Activated T-helper 2 cell treated with anti-CD3 and anti-CD28 coated beads, Interferon-gamma antibody, Interleukin-2, Interleukin-4, amounts not matched to agents 10 μg/mL and 5 μg/mL and 100 μg/mL, durations not matched to agents 14 hours and 24 hours and 36 hours (primary cell): ENCODE measurements around the gene SNX8. TPM values are rescaled to one million over a fixed set of nuclear protein-coding genes. Genes with fewer than 3 reads are reported as not detected.

ENCODE experiments used
- DNase-seq: peaks from one replicate; pipeline ENCODE4 v3.0.0; 2021; ENCODE audit warnings: low spot score
- H3K27ac Mint-ChIP-seq: one replicate; pipeline ENCODE4 v1.8.0; 2021; ENCODE audit warnings: mixed read lengths
- H3K27me3 Mint-ChIP-seq: one replicate; pipeline ENCODE4 v1.8.0; 2021; ENCODE audit warnings: low read depth, mixed read lengths
- H3K36me3 Mint-ChIP-seq: one replicate; pipeline ENCODE4 v1.8.0; 2021; ENCODE audit warnings: low read depth, mixed read lengths
- H3K4me1 Mint-ChIP-seq: one replicate; pipeline ENCODE4 v1.8.0; 2021; ENCODE audit warnings: low read depth, mixed read lengths
- H3K4me3 Mint-ChIP-seq: one replicate; pipeline ENCODE4 v1.8.0; 2021; ENCODE audit warnings: low read depth, mild to moderate bottlenecking, moderate library complexity, mixed read lengths
- H3K9me3 Mint-ChIP-seq: one replicate; pipeline ENCODE4 v1.8.0; 2021; ENCODE audit warnings: mixed read lengths
- intact Hi-C: fragments of 100-400 bp; cut with micrococcal nuclease; formaldehyde crosslinking; loops from one replicate; pipeline ENCODE4 v1.15.1; 2023
- total RNA-seq: library from RNA; stranded (reverse); gene quantifications from 2 replicates; pipeline ENCODE4 v1.2.3, GENCODE V29; 2022

The SNX8 gene
- total RNA-seq, 1 donor from 2014 or later: 38.7 TPM

DNA sequence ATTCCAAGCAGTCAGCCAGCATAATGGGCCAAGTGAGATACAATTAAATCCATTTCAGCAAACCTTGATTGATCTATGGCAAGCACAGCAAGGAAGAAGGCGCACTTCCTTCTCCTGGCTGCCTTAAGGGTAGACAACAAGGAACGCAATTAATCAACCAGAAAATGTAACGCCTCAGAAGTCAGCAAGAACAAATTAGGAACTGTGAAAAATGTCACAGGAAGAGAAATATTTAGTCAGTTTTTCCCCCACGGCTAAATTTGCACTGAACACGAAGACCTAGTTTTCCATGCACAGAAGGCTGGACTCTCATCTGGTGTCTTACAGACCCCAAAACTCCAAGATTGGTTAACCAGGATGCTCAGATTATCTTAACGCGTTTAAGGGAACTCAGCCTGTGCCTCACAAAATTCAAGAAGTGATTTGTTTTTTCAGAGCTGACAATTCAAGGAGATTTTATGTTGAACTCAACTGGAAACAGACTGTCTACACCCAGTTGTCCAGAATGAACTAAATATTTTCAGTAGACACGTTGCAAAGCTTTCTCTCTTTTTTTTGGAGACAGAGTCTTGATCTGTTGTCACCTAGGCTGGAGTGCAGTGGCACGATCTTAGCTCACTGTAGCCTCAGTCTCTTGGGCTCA, 14.2 kb downstream of the SNX8 start:
- peaks cover 15% of the 10 kb centered on the region for H3K4me1 Mint-ChIP-seq
- H3K36me3 Mint-ChIP-seq: no peaks in the 10 kb centered on the region
- intact Hi-C loops: no loop called here

GRCh38 chr7:2299131-2299829, 15.0 kb downstream of the SNX8 start:
- H3K27ac Mint-ChIP-seq: peak overlapping the region; percentile 35
- H3K9me3 Mint-ChIP-seq: no peaks in the 10 kb centered on the region
- intact Hi-C loops: no loop called here
- no peaks in the 10 kb centered on the region for H3K27me3 Mint-ChIP-seq
- H3K4me3 Mint-ChIP-seq: no peak overlapping the region
- H3K36me3 Mint-ChIP-seq: no peaks in the 10 kb centered on the region
- peaks cover 15% of the 10 kb centered on the region for H3K4me1 Mint-ChIP-seq
- no peak for DNase-seq

More for the DNA sequence above, 14.2 kb downstream of the SNX8 start:
- H3K27ac Mint-ChIP-seq: no peak overlapping the region
- DNase-seq: no peak
- H3K27me3 Mint-ChIP-seq: no peaks in the 10 kb centered on the region
- no peaks in the 10 kb centered on the region for H3K9me3 Mint-ChIP-seq
- H3K4me3 Mint-ChIP-seq: no peak overlapping the region

DNA sequence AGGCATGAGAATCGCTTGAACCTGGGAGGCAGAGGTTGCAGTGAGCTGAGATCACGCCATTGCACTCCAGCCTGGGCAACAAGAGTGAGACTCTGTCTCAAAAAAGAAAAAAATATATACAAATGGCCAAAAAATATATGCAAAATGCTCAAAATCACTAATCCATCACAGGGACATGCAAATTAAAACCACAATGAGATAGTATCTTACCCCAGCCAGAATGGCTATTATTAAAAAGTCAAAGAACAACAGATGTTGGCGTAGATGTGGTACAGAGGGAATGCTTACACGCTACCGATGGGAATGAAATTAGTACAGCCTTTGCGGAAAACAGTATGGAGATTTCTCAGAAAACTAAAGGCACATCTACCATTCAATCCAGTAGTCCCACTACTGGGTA, 17.4 kb downstream of the SNX8 start:
- no peaks in the 10 kb centered on the region for H3K36me3 Mint-ChIP-seq
- intact Hi-C loops: no loop called here
- peaks cover 15% of the 10 kb centered on the region for H3K4me1 Mint-ChIP-seq
- H3K9me3 Mint-ChIP-seq: no peaks in the 10 kb centered on the region
- no peaks in the 10 kb centered on the region for H3K27me3 Mint-ChIP-seq
- no peak overlapping the region for H3K27ac Mint-ChIP-seq
- DNase-seq: no peak
- H3K4me3 Mint-ChIP-seq: no peak overlapping the region

GRCh38 chr7:2295936-2296620, 18.2 kb downstream of the SNX8 start:
- Mint-ChIP-seq H3K9me3 (no peaks in the 10 kb centered on the region), H3K27ac (no peak overlapping the region), H3K4me1 (peaks cover 15% of the 10 kb centered on the region), H3K4me3 (no peak overlapping the region), H3K27me3 (no peaks in the 10 kb centered on the region), H3K36me3 (no peaks in the 10 kb centered on the region)
- intact Hi-C loops: no loop called here
- DNase-seq: no peak

GRCh38 chr7:2290877-2291276, 23.4 kb downstream of the SNX8 start:
- no peak for DNase-seq
- no peaks in the 10 kb centered on the region for H3K9me3 Mint-ChIP-seq
- H3K36me3 Mint-ChIP-seq: no peaks in the 10 kb centered on the region
- intact Hi-C loops: no loop called here
- no peak overlapping the region for H3K4me3 Mint-ChIP-seq
- no peaks in the 10 kb centered on the region for H3K4me1 Mint-ChIP-seq
- no peak overlapping the region for H3K27ac Mint-ChIP-seq
- H3K27me3 Mint-ChIP-seq: no peaks in the 10 kb centered on the region

DNA sequence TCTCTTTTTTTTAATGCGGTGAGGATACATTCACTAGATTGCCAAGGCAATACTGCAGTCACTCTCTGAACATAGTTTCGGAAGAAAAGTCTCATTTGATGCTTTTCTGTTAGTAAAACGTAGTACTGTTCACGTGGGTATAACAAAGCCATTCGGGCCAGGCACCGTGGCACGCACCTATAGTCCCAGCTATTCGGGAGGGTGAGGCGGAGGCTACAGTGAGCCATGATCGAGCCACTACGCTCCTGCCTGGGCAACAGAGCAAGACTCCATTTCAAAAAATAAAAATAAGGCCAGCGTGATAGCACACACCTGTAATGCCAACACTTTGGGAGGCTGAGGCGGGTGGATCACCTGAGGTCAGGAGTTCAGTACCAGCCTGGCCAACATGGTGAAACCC, 24.6 kb downstream of the SNX8 start:
- H3K4me1 Mint-ChIP-seq: no peaks in the 10 kb centered on the region
- H3K9me3 Mint-ChIP-seq: no peaks in the 10 kb centered on the region
- intact Hi-C loops: no loop called here
- H3K4me3 Mint-ChIP-seq: no peak overlapping the region
- no peak for DNase-seq
- H3K36me3 Mint-ChIP-seq: no peaks in the 10 kb centered on the region
- no peak overlapping the region for H3K27ac Mint-ChIP-seq
- no peaks in the 10 kb centered on the region for H3K27me3 Mint-ChIP-seq

DNA sequence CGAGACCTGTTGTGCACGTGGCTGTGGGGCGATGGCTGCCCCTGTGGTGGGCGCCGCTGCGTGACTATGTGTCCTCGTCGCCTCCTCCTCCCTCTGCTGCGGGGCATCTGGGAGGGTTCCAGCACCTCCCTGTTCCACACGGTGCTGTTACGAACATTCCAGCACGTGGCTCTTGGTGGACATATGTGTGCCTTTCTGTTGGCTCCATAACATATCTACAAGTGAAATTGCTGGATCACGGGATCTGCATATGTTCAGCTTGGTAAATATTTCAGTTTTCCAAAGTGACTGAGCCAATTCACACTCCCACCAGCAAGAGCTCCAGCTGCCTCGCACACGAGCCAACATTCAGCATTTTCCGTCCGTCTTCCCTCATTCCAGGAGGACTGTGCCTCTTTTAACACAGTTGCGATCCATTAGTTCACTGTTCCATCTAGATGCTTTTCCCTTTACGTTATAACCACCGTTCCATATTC, 25.1 kb downstream of the SNX8 start:
- intact Hi-C loops: no loop called here
- Mint-ChIP-seq H3K27ac (no peak overlapping the region), H3K4me3 (no peak overlapping the region), H3K4me1 (no peaks in the 10 kb centered on the region), H3K9me3 (no peaks in the 10 kb centered on the region), H3K27me3 (no peaks in the 10 kb centered on the region), H3K36me3 (no peaks in the 10 kb centered on the region)
- DNase-seq: no peak

DNA sequence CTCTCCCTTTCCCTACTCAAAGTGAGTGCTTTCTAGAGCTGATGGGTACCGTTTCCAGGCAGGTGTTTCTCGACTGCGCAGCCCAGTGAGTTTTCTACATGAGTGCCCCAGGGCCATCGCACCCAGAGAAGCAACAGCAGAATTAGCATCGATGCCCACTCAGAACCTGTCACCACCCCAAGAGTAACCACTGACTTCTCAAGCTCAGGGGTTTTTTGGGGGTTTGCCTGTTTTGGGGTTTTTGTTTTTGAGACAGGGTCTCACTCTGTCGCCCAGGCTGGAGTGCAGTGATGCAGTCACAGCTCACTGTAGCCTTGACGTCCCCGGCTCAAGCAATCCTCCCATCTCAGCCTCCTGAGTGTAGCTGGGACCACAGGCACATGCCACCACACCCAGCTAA, 25.7 kb downstream of the SNX8 start:
- no peak for DNase-seq
- intact Hi-C loops: no loop called here
- Mint-ChIP-seq H3K4me3 (no peak overlapping the region), H3K27me3 (no peaks in the 10 kb centered on the region), H3K27ac (no peak overlapping the region), H3K36me3 (no peaks in the 10 kb centered on the region), H3K4me1 (no peaks in the 10 kb centered on the region), H3K9me3 (no peaks in the 10 kb centered on the region)

- H3K27ac Mint-ChIP-seq: no peak overlapping the region
- no peaks in the 10 kb centered on the region for H3K27me3 Mint-ChIP-seq
- no peak overlapping the region for H3K4me3 Mint-ChIP-seq
- no peak for DNase-seq
- intact Hi-C loops: no loop called here
- no peaks in the 10 kb centered on the region for H3K9me3 Mint-ChIP-seq
- H3K36me3 Mint-ChIP-seq: no peaks in the 10 kb centered on the region
- no peaks in the 10 kb centered on the region for H3K4me1 Mint-ChIP-seq
These were observed 26.5 kb downstream of the SNX8 start for GRCh38 chr7:2287745-2288144.

DNA sequence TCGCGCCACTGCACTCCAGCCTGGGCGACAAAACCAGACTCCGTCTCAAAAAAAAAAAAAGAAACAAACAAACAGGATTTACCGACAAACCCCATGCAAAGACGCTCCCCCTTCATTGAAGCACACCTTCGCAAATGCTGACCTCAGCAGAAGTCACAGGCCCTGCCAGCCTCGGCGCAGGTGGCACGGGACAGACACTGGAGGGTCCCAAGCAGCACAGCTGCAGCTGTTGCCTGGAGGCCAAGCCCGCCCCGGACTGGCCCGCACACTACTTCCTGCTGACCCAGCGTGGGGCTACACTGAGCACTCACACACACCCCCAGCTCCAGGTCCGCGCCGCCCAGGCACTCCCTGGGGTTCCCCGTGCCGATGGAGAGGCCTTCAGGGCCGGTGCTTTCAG, 31.2 kb downstream of the SNX8 start:
- DNase-seq: no peak
- Mint-ChIP-seq H3K4me1 (no peaks in the 10 kb centered on the region), H3K36me3 (no peaks in the 10 kb centered on the region), H3K27ac (no peak overlapping the region), H3K27me3 (no peaks in the 10 kb centered on the region), H3K9me3 (no peaks in the 10 kb centered on the region), H3K4me3 (no peak overlapping the region)
- intact Hi-C loops: no loop called here

DNA sequence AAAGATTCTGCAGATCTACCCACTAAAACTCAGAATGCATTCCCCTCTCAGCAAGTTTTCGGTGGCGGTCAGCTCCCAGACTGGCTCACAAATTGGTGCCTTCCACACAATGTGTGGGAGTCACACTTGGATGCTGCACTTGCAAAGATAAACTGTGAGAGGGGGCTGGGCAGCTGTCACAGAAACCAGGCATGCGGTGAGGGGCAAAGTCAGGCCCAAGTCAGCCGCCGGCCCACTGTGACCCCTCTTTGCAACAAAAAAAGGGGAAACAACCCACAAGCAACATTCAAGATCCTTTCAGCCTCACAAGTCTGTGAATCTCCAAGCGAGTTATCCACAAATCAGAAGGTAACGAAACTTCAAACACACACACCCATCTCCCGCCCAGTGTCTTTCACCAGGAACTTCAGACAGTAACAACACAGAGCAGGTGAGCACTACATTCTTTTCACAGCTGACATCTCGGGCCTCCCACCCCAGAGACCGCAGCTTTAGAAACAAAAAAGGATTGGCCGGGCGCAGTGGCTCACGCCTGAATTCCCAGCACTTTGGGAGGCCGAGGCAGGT, 32.0 kb downstream of the SNX8 start:
- intact Hi-C loops: no loop called here
- Mint-ChIP-seq H3K27ac (no peak overlapping the region), H3K36me3 (no peaks in the 10 kb centered on the region), H3K4me3 (no peak overlapping the region), H3K27me3 (no peaks in the 10 kb centered on the region), H3K9me3 (no peaks in the 10 kb centered on the region), H3K4me1 (no peaks in the 10 kb centered on the region)
- DNase-seq: no peak

DNA sequence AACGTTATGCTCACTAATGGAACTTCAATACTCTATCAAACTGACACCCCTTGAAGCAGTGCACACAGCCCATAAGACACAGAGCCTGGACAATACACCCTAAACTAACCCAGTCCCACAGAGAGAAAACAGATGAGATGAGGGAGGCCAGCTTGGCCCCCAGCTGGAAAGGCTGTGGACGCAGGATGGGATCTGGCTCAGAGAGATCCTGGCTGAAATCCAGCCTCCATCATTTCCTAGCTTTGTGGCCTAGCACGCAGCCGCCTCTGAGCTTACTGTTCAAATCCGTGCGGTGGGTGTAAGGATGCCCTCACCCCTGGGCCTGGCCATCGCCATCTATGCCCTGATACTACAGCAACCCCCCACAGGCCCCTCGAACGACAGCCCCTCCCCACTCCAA, 32.7 kb downstream of the SNX8 start:
- no peaks in the 10 kb centered on the region for H3K4me1 Mint-ChIP-seq
- no peak overlapping the region for H3K27ac Mint-ChIP-seq
- intact Hi-C loops: no loop called here
- H3K4me3 Mint-ChIP-seq: no peak overlapping the region
- no peaks in the 10 kb centered on the region for H3K27me3 Mint-ChIP-seq
- DNase-seq: no peak
- H3K9me3 Mint-ChIP-seq: no peaks in the 10 kb centered on the region
- H3K36me3 Mint-ChIP-seq: no peaks in the 10 kb centered on the region

DNA sequence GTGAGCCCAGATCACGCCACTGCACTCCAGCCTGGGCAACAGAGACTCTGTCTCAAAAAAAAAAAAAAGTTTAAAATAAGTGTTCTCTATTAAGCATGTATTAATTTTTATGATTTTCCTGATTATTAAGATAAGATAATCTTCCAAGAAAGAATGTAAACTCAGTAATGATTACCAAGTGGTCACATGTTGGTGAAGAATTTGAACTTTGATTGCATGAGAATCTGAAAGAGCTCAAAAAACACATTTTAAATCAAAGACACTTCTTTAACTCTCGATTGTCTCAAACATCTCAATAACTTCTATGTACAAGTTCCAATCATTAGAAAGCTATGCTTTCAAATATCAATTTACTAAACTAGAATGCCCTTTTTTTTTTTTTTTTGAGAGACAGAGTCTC, 33.8 kb downstream of the SNX8 start:
- Mint-ChIP-seq H3K4me3 (no peak overlapping the region), H3K27ac (no peak overlapping the region), H3K9me3 (no peaks in the 10 kb centered on the region), H3K36me3 (no peaks in the 10 kb centered on the region), H3K27me3 (no peaks in the 10 kb centered on the region), H3K4me1 (no peaks in the 10 kb centered on the region)
- no peak for DNase-seq
- intact Hi-C loops: no loop called here
